HG02852 (cell line): ENCODE results near the gene ADRA2C.

Source experiments
- ATAC-seq: cut with Tn5 transposase; IDR thresholded peaks from one replicate; pipeline ENCODE4 v1.9.1; 2021; ENCODE audit warnings: mild to moderate bottlenecking, moderate library complexity; ENCODE audit not compliant: unreplicated experiment

ADRA2C gene

GRCh38 chr4:3775005-3775404, 8.8 kb downstream of the ADRA2C start:
- ATAC-seq, result no peak

GRCh38 chr4:3775576-3775975, 9.4 kb downstream of the ADRA2C start:
- no peak for ATAC-seq

DNA sequence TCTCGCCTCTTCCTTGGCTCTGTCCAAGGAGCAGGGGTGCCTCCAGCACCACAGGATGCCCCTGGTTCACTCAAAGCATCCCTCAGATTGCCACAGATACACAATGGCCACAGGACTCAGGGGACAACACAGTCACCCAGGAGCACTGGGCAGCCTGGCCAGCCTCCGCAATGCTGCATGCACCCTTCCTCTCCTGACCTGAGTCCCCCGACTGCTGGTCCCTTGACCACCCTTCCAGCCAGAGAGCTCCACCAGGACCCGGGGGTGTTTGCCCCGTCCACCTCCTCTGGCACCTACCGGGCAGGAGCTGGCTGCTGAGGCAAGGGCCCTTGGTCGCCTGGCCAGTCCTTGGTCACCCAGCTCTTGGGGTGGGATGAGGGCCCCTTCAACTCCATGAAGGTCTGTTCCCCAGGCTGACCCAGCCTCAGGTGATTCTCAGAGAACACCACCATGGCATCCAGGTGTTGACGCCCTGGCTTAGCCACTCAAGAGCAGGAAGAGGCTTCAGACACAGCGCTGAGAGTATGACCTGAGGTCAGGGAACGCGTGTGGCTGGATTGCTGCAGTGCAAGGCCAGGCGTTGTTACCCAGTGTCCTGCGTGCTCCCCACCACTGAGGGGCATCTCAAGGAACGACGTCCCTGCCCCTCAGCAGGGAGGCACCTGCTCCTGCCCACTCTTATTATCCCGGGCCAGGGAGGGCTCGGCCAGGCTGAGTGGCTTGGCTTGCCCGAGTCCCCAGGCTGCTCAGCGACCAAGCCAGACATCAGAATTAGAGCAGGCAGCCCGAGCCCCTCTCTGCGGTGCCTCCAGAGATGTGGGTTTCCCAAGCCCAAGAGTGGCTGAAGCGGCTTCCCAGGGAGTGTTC, 10.2 kb downstream of the ADRA2C start:
- no peak for ATAC-seq

DNA sequence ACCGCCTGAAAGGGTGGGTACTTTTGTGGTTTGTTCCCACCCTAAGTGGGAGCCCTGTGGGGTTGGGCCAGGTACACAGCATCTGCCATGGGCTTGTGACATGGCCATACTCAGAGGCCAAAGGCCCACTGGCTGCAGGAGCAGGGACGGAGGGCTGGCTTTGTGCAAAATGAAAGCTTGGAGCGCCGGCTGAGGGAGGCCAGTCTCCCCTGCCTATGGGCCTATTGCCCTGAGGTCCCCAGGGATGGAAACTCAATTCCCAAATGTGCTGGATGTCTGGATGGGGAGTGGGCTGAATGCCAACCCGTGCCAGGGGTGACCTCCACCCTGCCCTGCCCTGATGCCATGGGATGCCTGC, 10.8 kb downstream of the ADRA2C start:
- ATAC-seq, result no peak

GRCh38 chr4:3777669-3778068, 11.5 kb downstream of the ADRA2C start:
- no peak for ATAC-seq

- no peak for ATAC-seq
These were observed 13.3 kb downstream of the ADRA2C start for GRCh38 chr4:3779509-3779908.

GRCh38 chr4:3780347-3781171, 14.4 kb downstream of the ADRA2C start:
- ATAC-seq, result no peak

DNA sequence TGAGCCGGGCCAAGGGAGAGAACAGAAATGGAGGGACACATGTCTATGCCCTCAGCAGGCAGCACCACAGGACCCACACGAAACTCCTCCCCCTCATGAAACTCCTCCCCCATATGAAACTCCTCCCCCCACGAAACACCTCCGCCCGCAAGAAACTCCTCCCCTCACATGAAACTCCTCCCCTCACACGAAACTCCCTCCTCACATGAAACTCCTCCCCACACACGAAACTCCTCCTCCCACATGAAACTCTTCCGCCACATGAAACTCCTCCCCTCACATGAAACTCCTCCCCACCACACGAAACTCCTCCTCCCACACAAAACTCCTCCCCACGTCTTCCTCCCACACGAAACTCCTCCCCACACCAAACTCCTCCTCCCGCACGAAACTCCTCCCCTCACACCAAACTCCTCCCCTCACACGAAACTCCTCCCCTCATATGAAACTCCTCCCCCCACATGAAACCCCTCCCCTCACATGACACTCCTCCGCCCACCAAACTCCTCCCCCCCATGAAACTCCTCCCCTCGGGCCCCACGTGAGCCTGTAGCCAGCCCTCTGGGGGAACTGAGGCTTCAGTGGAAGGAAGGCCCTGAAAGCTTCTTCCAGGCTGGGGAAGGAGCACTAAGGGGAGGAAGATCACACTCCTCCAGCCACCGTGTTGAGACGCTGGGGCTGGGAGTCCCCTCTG, 15.2 kb downstream of the ADRA2C start:
- no peak for ATAC-seq

GRCh38 chr4:3781997-3782930, 16.1 kb downstream of the ADRA2C start:
- no peak for ATAC-seq

DNA sequence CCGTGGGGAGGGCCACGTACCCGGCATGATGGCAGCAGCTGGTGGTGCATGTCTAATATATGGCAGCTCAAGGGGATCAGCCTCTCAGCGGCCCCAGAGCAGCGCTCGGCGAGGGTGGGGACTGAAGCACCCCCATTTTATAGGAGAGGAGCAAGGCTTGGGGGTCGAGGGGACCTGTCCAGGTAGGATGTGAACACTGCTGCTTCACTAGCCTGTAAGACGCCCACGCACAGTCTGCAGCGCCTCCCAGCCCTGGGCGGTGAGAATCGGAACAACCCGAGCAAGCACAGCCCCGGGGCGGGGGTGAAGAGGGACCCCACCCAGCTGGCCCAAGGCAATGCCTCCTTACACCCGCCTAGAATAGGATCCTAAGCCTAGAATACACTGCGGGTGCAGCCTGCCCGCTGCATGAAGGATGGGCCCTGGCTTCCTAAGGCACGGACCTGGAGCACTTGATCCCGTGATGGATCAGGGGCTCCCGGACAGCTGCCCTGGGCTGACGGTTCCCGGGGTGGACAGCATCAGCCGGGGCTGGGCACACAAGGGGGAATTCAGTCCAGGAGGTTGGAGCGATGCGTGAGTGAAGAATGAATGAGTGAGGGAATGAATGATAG, 17.6 kb downstream of the ADRA2C start:
- no peak for ATAC-seq

GRCh38 chr4:3784454-3785291, 18.5 kb downstream of the ADRA2C start:
- no peak for ATAC-seq

DNA sequence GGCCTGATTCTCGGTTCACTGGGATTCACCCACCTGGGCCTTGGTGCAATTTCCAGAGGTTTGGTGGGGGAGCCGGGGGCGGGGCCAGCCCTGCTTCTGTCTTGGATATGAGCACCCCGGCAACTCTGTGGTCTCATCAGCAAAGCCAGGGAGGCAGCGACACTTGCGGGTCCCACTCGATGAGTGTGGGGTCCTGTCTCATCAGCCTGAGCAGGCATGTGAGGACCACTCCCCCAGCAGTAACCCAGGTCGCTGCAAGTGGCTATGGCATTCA, 19.0 kb downstream of the ADRA2C start:
- ATAC-seq, result no peak

DNA sequence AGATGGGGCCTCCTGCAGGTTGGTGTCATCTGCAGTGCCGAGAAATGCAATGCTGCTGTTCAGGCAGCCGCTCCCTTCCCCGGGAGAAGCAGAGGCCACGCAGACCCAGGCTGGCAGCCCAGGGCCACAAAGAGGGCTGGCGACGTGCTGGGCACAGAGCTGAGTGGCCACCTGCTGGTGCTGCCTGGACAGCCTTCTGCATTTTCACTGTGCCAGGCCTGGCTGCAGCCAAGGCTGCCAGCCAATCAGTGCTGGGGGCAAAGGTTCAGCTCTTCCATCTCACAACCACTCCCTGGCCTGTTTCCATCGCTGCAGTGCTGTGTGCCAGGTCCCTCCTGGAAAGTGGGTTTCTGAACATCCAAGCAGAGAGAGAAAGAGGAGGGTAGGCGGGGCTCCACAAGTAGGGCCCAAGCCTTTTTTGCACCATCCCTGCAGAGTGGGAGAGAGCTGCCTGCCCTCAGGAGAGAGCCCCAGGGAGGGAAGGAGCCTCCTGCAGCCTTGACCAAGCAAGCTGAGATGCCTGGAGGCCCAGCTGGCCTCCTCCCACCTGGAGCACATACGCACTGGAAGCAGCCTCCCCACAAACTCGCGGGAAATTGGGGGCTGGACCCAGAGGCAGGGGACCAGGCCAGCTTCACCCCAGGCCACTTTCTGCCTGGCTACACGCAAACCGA, 20.1 kb downstream of the ADRA2C start:
- ATAC-seq, result no peak

DNA sequence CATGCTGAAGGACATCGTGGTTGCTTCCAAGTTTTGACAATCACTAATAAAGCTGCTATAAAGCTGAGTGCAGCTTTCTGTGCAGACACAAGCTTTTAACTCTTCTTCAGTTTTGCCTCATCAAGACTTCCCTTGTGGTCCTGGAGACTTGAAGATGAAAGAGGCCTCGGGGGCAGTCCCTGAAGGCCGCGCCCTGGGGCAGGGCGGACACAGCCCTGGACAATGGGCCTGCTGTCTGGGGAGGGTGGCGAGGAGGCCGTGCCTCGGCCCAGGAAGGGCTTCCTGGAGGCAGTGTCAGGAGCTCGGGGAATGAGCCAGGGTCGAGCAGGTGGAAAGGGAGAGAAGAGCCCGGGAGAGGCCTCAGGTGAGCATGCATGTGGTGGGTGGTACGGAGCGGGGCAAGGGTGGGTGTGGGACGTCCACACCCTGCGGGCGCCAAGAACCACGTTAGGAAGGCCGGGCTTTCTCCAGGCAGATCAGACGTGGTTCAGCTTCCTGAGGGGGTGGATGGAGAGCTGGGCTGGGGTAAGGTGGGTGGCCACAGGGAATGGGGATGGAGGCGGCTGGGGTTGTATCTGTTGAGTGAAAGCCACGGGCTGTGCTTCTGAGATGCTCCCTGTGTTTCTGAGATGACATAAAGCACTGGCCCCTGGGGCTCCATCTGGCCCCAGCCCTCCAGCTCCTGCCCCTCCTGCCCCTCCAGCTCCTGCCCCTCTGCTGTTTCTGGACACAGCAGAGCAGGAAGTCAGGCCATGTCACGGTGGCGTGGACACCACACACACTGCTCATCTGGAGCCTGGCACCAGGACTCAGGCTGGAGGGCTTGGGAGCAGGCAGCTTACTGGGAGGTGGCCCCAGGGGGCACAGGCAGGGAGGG, 21.5 kb downstream of the ADRA2C start:
- no peak for ATAC-seq

- ATAC-seq, result no peak
These were observed 22.1 kb downstream of the ADRA2C start for GRCh38 chr4:3788366-3788660.

GRCh38 chr4:3789587-3789986, 23.4 kb downstream of the ADRA2C start:
- no peak for ATAC-seq

DNA sequence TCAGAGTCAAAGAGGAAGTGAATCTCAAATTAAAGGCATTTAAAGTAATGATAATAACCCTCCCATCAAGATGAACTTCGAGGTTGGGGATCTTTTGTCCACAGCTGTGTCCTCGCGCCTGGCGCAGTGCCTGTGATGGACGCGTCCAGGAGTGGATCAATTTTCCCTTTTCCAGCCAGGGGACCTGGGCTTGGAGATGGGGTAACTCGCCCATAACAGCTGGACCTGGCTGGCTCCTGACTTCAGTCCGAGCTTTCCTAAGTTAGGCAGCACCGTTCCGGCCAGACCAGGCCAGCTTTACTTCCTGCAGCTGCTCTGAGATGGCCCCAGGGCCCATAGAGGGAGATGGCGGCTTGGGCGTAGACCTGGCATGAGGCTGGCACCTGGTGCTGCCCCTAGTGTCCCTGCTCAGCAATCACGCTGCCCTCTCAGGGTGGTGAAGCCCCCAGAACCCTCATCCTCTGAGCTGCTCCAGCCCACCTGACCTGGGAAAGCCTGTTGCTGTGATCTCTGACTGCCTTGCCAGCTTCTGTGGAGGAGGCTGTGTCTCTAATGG, 23.9 kb downstream of the ADRA2C start:
- no peak for ATAC-seq

- ATAC-seq, result no peak
These were observed 25.1 kb downstream of the ADRA2C start for GRCh38 chr4:3791256-3791655.
